ENCODE measurements around the gene RHEX.

RHEX gene

DNA sequence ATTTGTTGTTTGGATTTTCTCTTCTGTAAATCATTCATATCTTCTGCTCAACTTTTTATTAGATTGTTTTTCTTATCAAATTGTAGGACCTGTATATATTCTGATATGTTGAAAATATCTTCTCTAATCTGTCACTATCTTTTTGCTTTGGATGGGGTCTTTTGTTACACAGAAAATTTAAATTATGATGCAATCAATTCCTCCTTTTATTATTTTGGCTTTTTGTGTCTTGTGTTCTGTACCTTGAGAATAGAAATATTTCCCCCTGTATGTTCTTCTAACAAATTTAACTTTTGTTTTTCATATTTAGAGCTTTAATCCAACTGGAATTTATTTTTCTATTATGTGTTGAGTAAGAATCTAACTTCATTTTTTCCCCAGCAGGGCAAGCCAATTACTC, 67.4 kb downstream of the RHEX start:
- H3K4me3 ChIP-seq (ENCODE audit: low read length) = no peak overlapping the region
- TF ChIP-seq, protein P1, sequence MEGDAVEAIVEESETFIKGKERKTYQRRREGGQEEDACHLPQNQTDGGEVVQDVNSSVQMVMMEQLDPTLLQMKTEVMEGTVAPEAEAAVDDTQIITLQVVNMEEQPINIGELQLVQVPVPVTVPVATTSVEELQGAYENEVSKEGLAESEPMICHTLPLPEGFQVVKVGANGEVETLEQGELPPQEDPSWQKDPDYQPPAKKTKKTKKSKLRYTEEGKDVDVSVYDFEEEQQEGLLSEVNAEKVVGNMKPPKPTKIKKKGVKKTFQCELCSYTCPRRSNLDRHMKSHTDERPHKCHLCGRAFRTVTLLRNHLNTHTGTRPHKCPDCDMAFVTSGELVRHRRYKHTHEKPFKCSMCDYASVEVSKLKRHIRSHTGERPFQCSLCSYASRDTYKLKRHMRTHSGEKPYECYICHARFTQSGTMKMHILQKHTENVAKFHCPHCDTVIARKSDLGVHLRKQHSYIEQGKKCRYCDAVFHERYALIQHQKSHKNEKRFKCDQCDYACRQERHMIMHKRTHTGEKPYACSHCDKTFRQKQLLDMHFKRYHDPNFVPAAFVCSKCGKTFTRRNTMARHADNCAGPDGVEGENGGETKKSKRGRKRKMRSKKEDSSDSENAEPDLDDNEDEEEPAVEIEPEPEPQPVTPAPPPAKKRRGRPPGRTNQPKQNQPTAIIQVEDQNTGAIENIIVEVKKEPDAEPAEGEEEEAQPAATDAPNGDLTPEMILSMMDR (IDR thresholded peaks at IDR 0.05; ENCODE audit: low read depth, low read length) = no peak
- no peak for TF ChIP-seq EZH2phosphoT487 (IDR thresholded peaks at IDR 0.05; ENCODE audit: low read depth)

DNA sequence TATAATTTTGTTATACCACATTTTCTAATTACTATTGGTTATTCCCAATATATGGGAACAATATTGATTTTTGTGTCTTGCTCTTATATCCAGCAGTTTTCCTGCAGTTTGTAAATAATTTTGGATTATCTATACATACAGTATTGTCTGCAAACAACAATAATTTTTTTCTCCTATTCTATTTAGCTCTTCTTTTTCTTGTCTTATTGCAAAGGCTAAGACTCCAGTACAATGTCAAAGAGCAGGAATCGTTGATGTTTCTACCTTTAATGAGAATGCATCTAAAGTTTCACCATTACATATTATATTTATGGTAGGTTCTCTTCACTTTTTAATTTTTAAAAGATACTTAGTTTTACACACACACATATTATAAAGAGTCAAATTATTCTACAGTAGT, 68.3 kb downstream of the RHEX start:
- H3K27ac ChIP-seq (ENCODE audit: low read length) = no peak overlapping the region
- no peak for TF ChIP-seq EZH2phosphoT487 (IDR thresholded peaks at IDR 0.05; ENCODE audit: low read depth)
- TF ChIP-seq, protein P1 (IDR thresholded peaks at IDR 0.05; ENCODE audit: low read depth, low read length) = no peak

More for the DNA sequence above, 67.4 kb downstream of the RHEX start:
- no peak overlapping the region for H2AFZ ChIP-seq (ENCODE audit: low read depth, low read length)
- no peak overlapping the region for H3K27ac ChIP-seq (ENCODE audit: low read length)
- H3K9me3 ChIP-seq (ENCODE audit: insufficient read depth, low read length) = peaks cover 10% of the 10 kb centered on the region; the same call in 1 of the 2 replicates
- H4K20me1 ChIP-seq (ENCODE audit: insufficient read depth, low read length) = no peaks in the 10 kb centered on the region
- no peak overlapping the region for H3K9ac ChIP-seq (ENCODE audit: low read length)
- no peak overlapping the region for H3K4me2 ChIP-seq (ENCODE audit: low read length)
- peaks cover 7% of the 10 kb centered on the region for H3K36me3 ChIP-seq (replicated peaks; ENCODE audit: low read depth, low read length)
- peaks cover 18% of the 10 kb centered on the region for H3K27me3 ChIP-seq (ENCODE audit: low read depth, low read length)
- no peaks in the 10 kb centered on the region for H3K79me2 ChIP-seq (ENCODE audit: low read length)
- H3K4me1 ChIP-seq (ENCODE audit: low read length) = peaks cover 10% of the 10 kb centered on the region

DNA sequence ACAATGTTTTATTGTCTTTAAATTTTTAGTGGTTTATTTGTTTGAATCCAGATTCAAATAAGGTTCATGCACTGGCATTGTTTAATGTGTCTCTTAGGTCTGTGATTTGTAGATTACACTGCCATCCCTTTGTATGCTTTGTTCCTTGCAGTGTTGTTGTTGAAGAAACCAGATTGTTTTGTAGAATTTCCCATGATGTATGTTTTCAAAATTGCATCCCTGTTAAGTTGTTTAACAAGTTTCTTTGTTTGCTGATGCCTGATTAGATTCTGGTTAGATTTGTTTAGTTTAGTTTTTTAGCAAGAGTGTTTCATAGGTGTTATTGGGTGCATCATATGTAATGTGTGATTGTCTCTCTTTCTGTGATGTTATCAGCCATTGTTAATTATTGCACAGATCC, 69.7 kb downstream of the RHEX start:
- Histone ChIP-seq H3K4me3 (ENCODE audit: low read length) (no peak overlapping the region), H3K36me3 (replicated peaks; ENCODE audit: low read depth, low read length) (peaks cover 7% of the 10 kb centered on the region), H3K4me2 (ENCODE audit: low read length) (no peak overlapping the region), H4K20me1 (ENCODE audit: insufficient read depth, low read length) (no peaks in the 10 kb centered on the region), H3K9ac (ENCODE audit: low read length) (no peak overlapping the region), H3K79me2 (ENCODE audit: low read length) (no peaks in the 10 kb centered on the region), H3K4me1 (ENCODE audit: low read length) (peaks cover 5% of the 10 kb centered on the region; the same call in 1 of the 2 replicates), H3K27ac (ENCODE audit: low read length) (no peak overlapping the region), H3K27me3 (ENCODE audit: low read depth, low read length) (peaks cover 8% of the 10 kb centered on the region), H2AFZ (ENCODE audit: low read depth, low read length) (no peak overlapping the region), H3K9me3 (ENCODE audit: insufficient read depth, low read length) (peaks cover 10% of the 10 kb centered on the region; the same call in 1 of the 2 replicates)
- no peak for TF ChIP-seq EZH2phosphoT487 (IDR thresholded peaks at IDR 0.05; ENCODE audit: low read depth)
- TF ChIP-seq, protein P1 (IDR thresholded peaks at IDR 0.05; ENCODE audit: low read depth, low read length) = no peak

More for the DNA sequence above, 68.3 kb downstream of the RHEX start:
- peaks cover 18% of the 10 kb centered on the region for H3K27me3 ChIP-seq (ENCODE audit: low read depth, low read length)
- no peak overlapping the region for H3K9ac ChIP-seq (ENCODE audit: low read length)
- H2AFZ ChIP-seq (ENCODE audit: low read depth, low read length) = no peak overlapping the region
- H4K20me1 ChIP-seq (ENCODE audit: insufficient read depth, low read length) = no peaks in the 10 kb centered on the region
- H3K36me3 ChIP-seq (replicated peaks; ENCODE audit: low read depth, low read length) = peaks cover 7% of the 10 kb centered on the region
- peaks cover 6% of the 10 kb centered on the region; the same call in 1 of the 2 replicates for H3K4me1 ChIP-seq (ENCODE audit: low read length)
- no peak overlapping the region for H3K4me3 ChIP-seq (ENCODE audit: low read length)
- H3K4me2 ChIP-seq (ENCODE audit: low read length) = no peak overlapping the region
- no peaks in the 10 kb centered on the region for H3K79me2 ChIP-seq (ENCODE audit: low read length)
- peaks cover 10% of the 10 kb centered on the region; the same call in 1 of the 2 replicates for H3K9me3 ChIP-seq (ENCODE audit: insufficient read depth, low read length)

DNA sequence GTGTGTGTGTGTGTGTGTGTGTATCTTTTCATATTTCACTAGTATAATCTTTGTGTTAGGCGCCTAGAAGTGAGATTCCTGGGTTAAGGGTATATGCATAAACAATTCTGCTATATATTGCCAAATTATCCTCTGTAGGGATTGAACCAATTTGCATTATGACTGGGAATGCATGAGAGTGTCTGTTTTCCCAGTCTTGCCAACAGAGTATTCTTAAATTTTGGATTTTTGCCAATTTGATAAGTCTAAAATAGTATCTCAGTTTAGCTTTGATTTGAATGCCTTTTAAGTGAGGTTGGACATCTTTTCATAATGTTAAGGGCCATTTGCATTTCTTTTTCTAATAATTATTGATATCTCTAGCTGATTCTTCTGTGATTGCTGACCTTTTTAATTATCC, 72.4 kb downstream of the RHEX start:
- Histone ChIP-seq H3K4me1 (ENCODE audit: low read length) (no peaks in the 10 kb centered on the region), H3K4me3 (ENCODE audit: low read length) (no peak overlapping the region), H3K9ac (ENCODE audit: low read length) (no peak overlapping the region), H3K4me2 (ENCODE audit: low read length) (no peak overlapping the region), H3K27ac (ENCODE audit: low read length) (no peak overlapping the region), H3K9me3 (ENCODE audit: insufficient read depth, low read length) (peaks cover 10% of the 10 kb centered on the region; the same call in 1 of the 2 replicates), H2AFZ (ENCODE audit: low read depth, low read length) (no peak overlapping the region), H3K36me3 (replicated peaks; ENCODE audit: low read depth, low read length) (peaks cover 7% of the 10 kb centered on the region), H3K79me2 (ENCODE audit: low read length) (no peaks in the 10 kb centered on the region), H4K20me1 (ENCODE audit: insufficient read depth, low read length) (no peaks in the 10 kb centered on the region), H3K27me3 (ENCODE audit: low read depth, low read length) (peaks cover 12% of the 10 kb centered on the region; the same call in 1 of the 2 replicates)
- TF ChIP-seq, protein P1 (IDR thresholded peaks at IDR 0.05; ENCODE audit: low read depth, low read length) = no peak
- no peak for TF ChIP-seq EZH2phosphoT487 (IDR thresholded peaks at IDR 0.05; ENCODE audit: low read depth)

All from OCI-LY3 (cell line).